Measurements from ENCODE around the gene IL18RAP.

IL18RAP gene, protein sequence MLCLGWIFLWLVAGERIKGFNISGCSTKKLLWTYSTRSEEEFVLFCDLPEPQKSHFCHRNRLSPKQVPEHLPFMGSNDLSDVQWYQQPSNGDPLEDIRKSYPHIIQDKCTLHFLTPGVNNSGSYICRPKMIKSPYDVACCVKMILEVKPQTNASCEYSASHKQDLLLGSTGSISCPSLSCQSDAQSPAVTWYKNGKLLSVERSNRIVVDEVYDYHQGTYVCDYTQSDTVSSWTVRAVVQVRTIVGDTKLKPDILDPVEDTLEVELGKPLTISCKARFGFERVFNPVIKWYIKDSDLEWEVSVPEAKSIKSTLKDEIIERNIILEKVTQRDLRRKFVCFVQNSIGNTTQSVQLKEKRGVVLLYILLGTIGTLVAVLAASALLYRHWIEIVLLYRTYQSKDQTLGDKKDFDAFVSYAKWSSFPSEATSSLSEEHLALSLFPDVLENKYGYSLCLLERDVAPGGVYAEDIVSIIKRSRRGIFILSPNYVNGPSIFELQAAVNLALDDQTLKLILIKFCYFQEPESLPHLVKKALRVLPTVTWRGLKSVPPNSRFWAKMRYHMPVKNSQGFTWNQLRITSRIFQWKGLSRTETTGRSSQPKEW

DNA sequence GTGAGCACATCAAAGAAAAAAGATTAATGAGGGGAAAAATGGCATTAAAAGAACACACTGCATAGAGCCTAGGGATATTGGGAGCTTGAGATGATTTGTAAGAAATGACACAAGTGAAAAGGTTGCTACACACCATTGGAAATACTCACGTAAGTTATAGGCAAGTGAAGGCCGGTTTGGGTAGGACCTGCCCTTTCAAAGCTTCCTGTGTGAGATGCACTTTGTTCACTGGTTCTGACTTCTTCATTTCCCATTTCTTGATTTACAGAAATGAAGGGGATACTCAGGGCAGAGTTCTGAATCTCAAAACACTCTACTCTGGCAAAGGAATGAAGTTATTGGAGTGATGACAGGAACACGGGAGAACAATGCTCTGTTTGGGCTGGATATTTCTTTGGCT lies at the start of gene IL18RAP:
IL18RAP (plus strand) TSS at position 251 of the 400 bp plus-strand sequence; CDS start at position 369, 118 bp downstream.
- TF ChIP-seq, protein P1, sequence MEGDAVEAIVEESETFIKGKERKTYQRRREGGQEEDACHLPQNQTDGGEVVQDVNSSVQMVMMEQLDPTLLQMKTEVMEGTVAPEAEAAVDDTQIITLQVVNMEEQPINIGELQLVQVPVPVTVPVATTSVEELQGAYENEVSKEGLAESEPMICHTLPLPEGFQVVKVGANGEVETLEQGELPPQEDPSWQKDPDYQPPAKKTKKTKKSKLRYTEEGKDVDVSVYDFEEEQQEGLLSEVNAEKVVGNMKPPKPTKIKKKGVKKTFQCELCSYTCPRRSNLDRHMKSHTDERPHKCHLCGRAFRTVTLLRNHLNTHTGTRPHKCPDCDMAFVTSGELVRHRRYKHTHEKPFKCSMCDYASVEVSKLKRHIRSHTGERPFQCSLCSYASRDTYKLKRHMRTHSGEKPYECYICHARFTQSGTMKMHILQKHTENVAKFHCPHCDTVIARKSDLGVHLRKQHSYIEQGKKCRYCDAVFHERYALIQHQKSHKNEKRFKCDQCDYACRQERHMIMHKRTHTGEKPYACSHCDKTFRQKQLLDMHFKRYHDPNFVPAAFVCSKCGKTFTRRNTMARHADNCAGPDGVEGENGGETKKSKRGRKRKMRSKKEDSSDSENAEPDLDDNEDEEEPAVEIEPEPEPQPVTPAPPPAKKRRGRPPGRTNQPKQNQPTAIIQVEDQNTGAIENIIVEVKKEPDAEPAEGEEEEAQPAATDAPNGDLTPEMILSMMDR (conservative IDR thresholded peaks at IDR 0.05; ENCODE audit: low read depth, low read length) = no peak
- no peak within 1 kb of the TSS for H3K4me3 ChIP-seq (ENCODE audit: low read length)

DNA sequence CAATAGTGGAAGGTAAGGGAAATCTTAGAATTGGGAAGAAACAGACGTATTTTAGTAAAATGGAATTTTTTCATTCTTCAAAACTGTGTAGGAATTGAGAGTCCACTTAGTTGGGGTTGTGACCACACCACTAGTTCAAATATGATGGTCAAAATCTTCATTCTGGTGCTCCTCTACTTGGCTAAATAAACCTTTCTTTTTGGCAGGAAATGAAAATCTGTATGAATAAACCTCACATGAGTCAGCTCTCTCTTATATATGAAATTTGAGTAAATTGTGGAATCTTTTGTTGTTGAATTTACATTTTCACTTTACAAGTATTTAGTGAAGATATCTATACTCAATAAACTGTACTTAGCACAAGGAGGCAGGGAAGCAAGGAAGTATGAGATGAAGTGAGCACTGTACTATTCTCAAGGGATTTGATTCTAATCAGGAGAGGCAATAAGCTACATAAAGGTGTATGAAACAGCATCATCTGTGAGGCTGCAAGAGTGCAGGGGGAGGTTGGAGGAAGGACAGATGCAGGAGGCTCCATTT lies 46.8 kb upstream of the IL18RAP start:
- TF ChIP-seq, protein P1 (conservative IDR thresholded peaks at IDR 0.05; ENCODE audit: low read depth, low read length) = no peak
- no peak for DNase-seq (ENCODE audit: low read depth)
- H3K4me3 ChIP-seq (ENCODE audit: low read length) = no peak overlapping the region

More for the DNA sequence above, at the start of gene IL18RAP:
- no peak for DNase-seq (ENCODE audit: low read depth)

DNA sequence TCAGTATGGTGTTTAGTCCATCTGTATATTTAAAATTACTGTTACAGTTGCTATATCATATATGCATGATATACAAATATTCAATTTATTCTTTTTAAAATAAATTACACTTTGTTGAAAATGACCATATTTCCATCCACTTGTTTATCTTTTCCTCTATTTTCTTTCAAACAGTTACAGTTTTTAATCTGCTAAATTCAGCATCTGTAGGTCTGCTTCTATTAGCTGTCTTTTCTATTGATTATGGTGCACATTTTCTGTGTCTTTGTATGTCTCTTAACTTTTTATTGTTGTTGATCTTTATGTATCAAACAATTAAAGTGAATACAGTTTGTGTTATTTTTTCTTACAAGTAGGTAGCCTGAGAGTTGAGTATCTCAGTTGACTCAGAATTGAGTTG lies 39.2 kb upstream of the IL18RAP start:
- no peak overlapping the region for H3K4me3 ChIP-seq (ENCODE audit: low read length)
- DNase-seq (ENCODE audit: low read depth) = no peak
- TF ChIP-seq, protein P1 (conservative IDR thresholded peaks at IDR 0.05; ENCODE audit: low read depth, low read length) = no peak

DNA sequence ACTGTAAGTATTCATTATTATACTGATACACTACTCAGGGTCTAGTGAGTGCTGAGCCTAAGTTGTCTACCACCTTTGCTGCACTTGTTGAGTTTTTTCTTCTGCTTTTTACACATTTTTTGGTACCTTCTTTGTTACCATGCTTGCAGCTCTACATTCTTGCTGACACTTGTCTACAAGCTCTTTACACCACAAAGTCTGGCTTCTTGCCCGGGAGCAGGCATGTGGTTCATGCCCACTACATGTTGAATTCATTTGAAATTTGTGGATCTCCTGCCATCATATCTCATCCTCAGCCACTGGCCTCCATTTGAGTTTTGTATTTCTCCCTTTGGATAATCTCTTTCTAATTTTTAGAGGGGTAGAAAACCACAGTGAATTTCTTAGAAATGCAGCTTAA lies 37.4 kb upstream of the IL18RAP start:
- DNase-seq (ENCODE audit: low read depth) = no peak
- TF ChIP-seq, protein P1 (conservative IDR thresholded peaks at IDR 0.05; ENCODE audit: low read depth, low read length) = no peak
- H3K4me3 ChIP-seq (ENCODE audit: low read length) = no peak overlapping the region

DNA sequence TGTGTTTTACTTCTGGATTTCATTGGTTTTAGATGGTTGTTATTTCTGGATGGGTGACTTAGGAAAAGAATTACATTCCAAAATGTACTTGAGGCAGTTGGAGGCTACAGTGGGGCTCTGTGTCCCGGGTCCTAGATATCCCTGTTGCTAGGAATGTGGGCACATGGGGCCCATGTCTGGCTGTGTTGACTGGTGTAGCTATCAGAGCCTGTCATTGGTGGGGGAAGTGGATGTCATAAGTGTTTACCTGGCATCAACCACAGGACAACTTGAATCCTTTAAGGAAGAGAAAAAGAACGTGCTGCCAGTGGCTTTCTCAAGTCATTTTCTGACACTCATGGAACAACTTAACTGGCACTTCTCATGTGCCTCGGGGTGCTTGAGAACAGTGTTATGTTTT lies 37.0 kb upstream of the IL18RAP start:
- H3K4me3 ChIP-seq (ENCODE audit: low read length) = no peak overlapping the region
- TF ChIP-seq, protein P1 (conservative IDR thresholded peaks at IDR 0.05; ENCODE audit: low read depth, low read length) = no peak
- DNase-seq (ENCODE audit: low read depth) = no peak

DNA sequence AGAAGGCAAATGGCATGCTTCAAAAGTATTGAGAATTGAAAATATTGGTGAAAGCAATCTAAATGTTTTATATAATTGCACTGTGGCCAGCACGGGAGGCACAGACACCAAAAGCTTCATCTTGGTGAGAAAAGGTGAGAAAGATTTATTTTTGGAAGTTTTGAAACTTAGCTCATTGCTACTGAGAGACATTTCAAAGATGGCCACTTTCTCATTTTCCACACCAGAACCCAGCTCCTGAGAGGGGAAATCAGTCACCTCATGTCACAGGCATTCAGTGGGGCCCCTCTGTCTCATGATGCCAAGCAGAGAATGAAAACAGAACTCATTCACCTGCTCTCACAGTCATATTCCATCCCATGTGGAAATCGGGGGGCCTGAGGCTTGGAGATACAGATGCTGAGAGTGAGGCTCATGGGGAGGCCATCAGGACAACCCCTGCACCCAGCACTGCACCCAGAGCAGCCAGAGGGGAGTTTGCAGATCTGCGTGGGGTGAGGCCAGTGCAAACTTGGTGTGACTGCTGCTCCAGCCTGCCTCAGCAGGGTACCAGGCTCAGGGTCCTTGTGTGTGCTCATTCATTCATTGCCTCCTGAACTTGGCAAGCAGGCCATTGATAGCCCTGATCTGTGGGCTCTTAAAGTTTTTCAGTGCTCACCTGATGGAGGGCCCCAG lies 36.0 kb upstream of the IL18RAP start:
- TF ChIP-seq, protein P1 (conservative IDR thresholded peaks at IDR 0.05; ENCODE audit: low read depth, low read length) = no peak
- no peak for DNase-seq (ENCODE audit: low read depth)
- H3K4me3 ChIP-seq (ENCODE audit: low read length) = no peak overlapping the region

Measured in retinal pigment epithelial cell (primary cell).